HepG2 (cell line): ENCODE results near the gene SYNJ2. TPM values are rescaled to one million over a fixed set of nuclear protein-coding genes. Genes with fewer than 3 reads are reported as not detected.

Experiments
- AKNA ChIP-seq: sonication (generic); formaldehyde crosslinking; IDR thresholded peaks from 2 replicates; pipeline ENCODE4 v1.4.0; 2020; ENCODE audit warnings: missing genetic modification reagents, borderline replicate concordance
- CHD2 ChIP-seq: IDR thresholded peaks from 2 replicates; pipeline ENCODE4 v1.6.1; 2011; ENCODE audit warnings: low read depth, low read length, improper control_type of control experiment
- FIP1L1 ChIP-seq: fragments of 200-400 bp; formaldehyde crosslinking; IDR thresholded peaks from 2 replicates; pipeline ENCODE4 v1.6.1; 2018; ENCODE audit warnings: low read depth, mild to moderate bottlenecking, low read length, moderate library complexity, borderline replicate concordance; ENCODE audit not compliant: insufficient read depth
- MED8 ChIP-seq: sonication (generic); formaldehyde crosslinking; IDR thresholded peaks from 2 replicates; pipeline ENCODE4 v1.8.1; 2023; ENCODE audit warnings: mild to moderate bottlenecking, missing genetic modification reagents; ENCODE audit not compliant: insufficient replicate concordance
- MTA3 ChIP-seq: sonication (generic); formaldehyde crosslinking; IDR thresholded peaks from 2 replicates; pipeline ENCODE4 v1.4.0; 2020; ENCODE audit warnings: missing genetic modification reagents
- MYPOP ChIP-seq: sonication (generic); formaldehyde crosslinking; IDR thresholded peaks from 2 replicates; pipeline ENCODE4 v1.8.1; 2023; ENCODE audit warnings: mild to moderate bottlenecking, moderate library complexity, missing genetic modification reagents
- PAX8 ChIP-seq: sonication (generic); formaldehyde crosslinking; IDR thresholded peaks from 2 replicates; pipeline ENCODE4 v1.8.0; 2022; ENCODE audit warnings: mild to moderate bottlenecking, missing genetic modification reagents, borderline replicate concordance
- SMARCC2 ChIP-seq: fragments of 450-650 bp; IDR thresholded peaks from 2 replicates; pipeline ENCODE4 v1.6.1; 2017; ENCODE audit warnings: antibody characterized with exemption, mild to moderate bottlenecking
- SNAI1 ChIP-seq: sonication (generic); formaldehyde crosslinking; IDR thresholded peaks from 2 replicates; pipeline ENCODE4 v1.5.0; 2020; ENCODE audit warnings: mild to moderate bottlenecking, missing genetic modification reagents, borderline replicate concordance
- ZBTB43 ChIP-seq: sonication (generic); formaldehyde crosslinking; conservative IDR thresholded peaks from 2 replicates; pipeline ENCODE4 v1.4.0; 2020; ENCODE audit warnings: missing genetic modification reagents
- ZNF230 ChIP-seq: sonication (generic); formaldehyde crosslinking; IDR thresholded peaks from 2 replicates; pipeline ENCODE4 v1.4.0; 2020; ENCODE audit warnings: mild to moderate bottlenecking, missing genetic modification reagents
- ZSCAN25 ChIP-seq: sonication (generic); formaldehyde crosslinking; IDR thresholded peaks from 2 replicates; pipeline ENCODE4 v1.8.0; 2022; ENCODE audit warnings: mild to moderate bottlenecking, missing genetic modification reagents
- polyA plus RNA-seq, 8 experiments: library from polyadenylated mRNA; depleted of rRNA in 3 of 8; stranded (reverse) in 7 of 8; unstranded in 1 of 8; fragments of >200 nt; fragmentation: Illumina TruSeq in 4 of 8; extraction: Trizol in 4 of 8; gene quantifications; 2 replicates each; pipeline versions ENCODE4 v1.2.1 to v1.2.3, GENCODE V29; 2011 to 2016; ENCODE audit warnings: low read depth in 4 of 8, missing spikeins in 1 of 8, mixed read lengths in 1 of 8; ENCODE audit not compliant: insufficient read depth in 1 of 8
- total RNA-seq, 5 experiments: library from RNA; depleted of rRNA; stranded (reverse); fragments of >200 nt; fragmentation: Illumina TruSeq; extraction: Trizol; gene quantifications; 2 replicates each; pipeline ENCODE4 v1.2.3, GENCODE V29; 2016; ENCODE audit warnings: low read depth in 1 of 5
- TF ChIP-seq, protein P1 (sequence below): sonication (generic); formaldehyde crosslinking; IDR thresholded peaks from 2 replicates; pipeline ENCODE4 v1.4.0; 2020; ENCODE audit warnings: mild to moderate bottlenecking, missing genetic modification reagents
- TF ChIP-seq, protein P2 (sequence below): sonication (generic); formaldehyde crosslinking; IDR thresholded peaks from 2 replicates; pipeline ENCODE4 v1.4.0; 2020; ENCODE audit warnings: missing genetic modification reagents, borderline replicate concordance
- TF ChIP-seq, protein P3 (sequence below): sonication (generic); formaldehyde crosslinking; IDR thresholded peaks from 2 replicates; pipeline ENCODE4 v1.4.0; 2020; ENCODE audit warnings: missing genetic modification reagents
- TF ChIP-seq, protein P4 (sequence below): IDR thresholded peaks from 2 replicates; pipeline ENCODE4 v1.6.1; 2016; ENCODE audit warnings: mild to moderate bottlenecking, missing biosample characterization, missing genetic modification reagents

The SYNJ2 gene
- total and polyA plus RNA-seq, 2 of the 13 experiments (the other 11 are each of a cell fraction or from before 2014, with no cell fraction given) = 39.1 to 57.6 TPM

GRCh38 chr6:157981395-157982101 is at the start of gene SYNJ2 (continued):
- TF ChIP-seq AKNA (CRISPR knock-in tag) = no peak
- no peak for TF ChIP-seq MED8 (CRISPR knock-in tag)
- TF ChIP-seq MYPOP (CRISPR knock-in tag) = peak; percentile 88
- no peak for TF ChIP-seq PAX8
- TF ChIP-seq MTA3 (CRISPR knock-in tag) = no peak
- TF ChIP-seq, protein P1, sequence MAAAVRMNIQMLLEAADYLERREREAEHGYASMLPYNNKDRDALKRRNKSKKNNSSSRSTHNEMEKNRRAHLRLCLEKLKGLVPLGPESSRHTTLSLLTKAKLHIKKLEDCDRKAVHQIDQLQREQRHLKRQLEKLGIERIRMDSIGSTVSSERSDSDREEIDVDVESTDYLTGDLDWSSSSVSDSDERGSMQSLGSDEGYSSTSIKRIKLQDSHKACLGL = peak; percentile 51
- TF ChIP-seq, protein P2, sequence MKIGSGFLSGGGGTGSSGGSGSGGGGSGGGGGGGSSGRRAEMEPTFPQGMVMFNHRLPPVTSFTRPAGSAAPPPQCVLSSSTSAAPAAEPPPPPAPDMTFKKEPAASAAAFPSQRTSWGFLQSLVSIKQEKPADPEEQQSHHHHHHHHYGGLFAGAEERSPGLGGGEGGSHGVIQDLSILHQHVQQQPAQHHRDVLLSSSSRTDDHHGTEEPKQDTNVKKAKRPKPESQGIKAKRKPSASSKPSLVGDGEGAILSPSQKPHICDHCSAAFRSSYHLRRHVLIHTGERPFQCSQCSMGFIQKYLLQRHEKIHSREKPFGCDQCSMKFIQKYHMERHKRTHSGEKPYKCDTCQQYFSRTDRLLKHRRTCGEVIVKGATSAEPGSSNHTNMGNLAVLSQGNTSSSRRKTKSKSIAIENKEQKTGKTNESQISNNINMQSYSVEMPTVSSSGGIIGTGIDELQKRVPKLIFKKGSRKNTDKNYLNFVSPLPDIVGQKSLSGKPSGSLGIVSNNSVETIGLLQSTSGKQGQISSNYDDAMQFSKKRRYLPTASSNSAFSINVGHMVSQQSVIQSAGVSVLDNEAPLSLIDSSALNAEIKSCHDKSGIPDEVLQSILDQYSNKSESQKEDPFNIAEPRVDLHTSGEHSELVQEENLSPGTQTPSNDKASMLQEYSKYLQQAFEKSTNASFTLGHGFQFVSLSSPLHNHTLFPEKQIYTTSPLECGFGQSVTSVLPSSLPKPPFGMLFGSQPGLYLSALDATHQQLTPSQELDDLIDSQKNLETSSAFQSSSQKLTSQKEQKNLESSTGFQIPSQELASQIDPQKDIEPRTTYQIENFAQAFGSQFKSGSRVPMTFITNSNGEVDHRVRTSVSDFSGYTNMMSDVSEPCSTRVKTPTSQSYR (CRISPR knock-in tag) = no peak
- no peak for TF ChIP-seq CHD2
- TF ChIP-seq FIP1L1 = no peak
- TF ChIP-seq ZSCAN25 (CRISPR knock-in tag) = no peak
- TF ChIP-seq SMARCC2 = no peak
- TF ChIP-seq, protein P3, sequence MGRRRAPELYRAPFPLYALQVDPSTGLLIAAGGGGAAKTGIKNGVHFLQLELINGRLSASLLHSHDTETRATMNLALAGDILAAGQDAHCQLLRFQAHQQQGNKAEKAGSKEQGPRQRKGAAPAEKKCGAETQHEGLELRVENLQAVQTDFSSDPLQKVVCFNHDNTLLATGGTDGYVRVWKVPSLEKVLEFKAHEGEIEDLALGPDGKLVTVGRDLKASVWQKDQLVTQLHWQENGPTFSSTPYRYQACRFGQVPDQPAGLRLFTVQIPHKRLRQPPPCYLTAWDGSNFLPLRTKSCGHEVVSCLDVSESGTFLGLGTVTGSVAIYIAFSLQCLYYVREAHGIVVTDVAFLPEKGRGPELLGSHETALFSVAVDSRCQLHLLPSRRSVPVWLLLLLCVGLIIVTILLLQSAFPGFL = no peak
- TF ChIP-seq ZBTB43 (CRISPR knock-in tag) = 0 out of 2 replicates have a peak, but pooled peaks have one; percentile 22
- no peak; the same call in 1 of the 2 replicates for TF ChIP-seq ZNF230
- TF ChIP-seq, protein P4, sequence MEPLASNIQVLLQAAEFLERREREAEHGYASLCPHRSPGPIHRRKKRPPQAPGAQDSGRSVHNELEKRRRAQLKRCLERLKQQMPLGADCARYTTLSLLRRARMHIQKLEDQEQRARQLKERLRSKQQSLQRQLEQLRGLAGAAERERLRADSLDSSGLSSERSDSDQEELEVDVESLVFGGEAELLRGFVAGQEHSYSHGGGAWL (CRISPR knock-in tag) = peak; percentile 34
- TF ChIP-seq SNAI1 = peak; percentile 26; the same call in 1 of the 2 replicates
